HuH-7 (cell line): ENCODE results near the gene TCERG1L.
"Not testable (repeated sequence)": the region's sequence is repeated elsewhere in the genome, so short reads cannot be mapped to it uniquely, and the experiment has no call there.

Source experiments
- DNase-seq: peaks from one replicate; pipeline ENCODE4 v3.0.0; 2011; ENCODE audit warnings: low spot score

The TCERG1L gene

GRCh38 chr10:131100418-131101410 lies 210.8 kb downstream of the TCERG1L start:
- DNase-seq = not testable (repeated sequence)

GRCh38 chr10:131099028-131099726 lies 212.3 kb downstream of the TCERG1L start:
- no peak for DNase-seq

- no peak for DNase-seq
These were observed 213.0 kb downstream of the TCERG1L start for GRCh38 chr10:131098416-131098952.

- no peak for DNase-seq
These were observed 215.5 kb downstream of the TCERG1L start for GRCh38 chr10:131096031-131096430.

GRCh38 chr10:131095313-131095580 lies 216.3 kb downstream of the TCERG1L start:
- no peak for DNase-seq

GRCh38 chr10:131094527-131095312 lies 216.8 kb downstream of the TCERG1L start:
- DNase-seq = no peak

GRCh38 chr10:131093795-131094366 lies 217.6 kb downstream of the TCERG1L start:
- no peak for DNase-seq

- no peak for DNase-seq
These were observed 218.2 kb downstream of the TCERG1L start for GRCh38 chr10:131093346-131093745.

GRCh38 chr10:131092876-131093275 lies 218.6 kb downstream of the TCERG1L start:
- DNase-seq = no peak

- no peak for DNase-seq
These were observed 219.1 kb downstream of the TCERG1L start for GRCh38 chr10:131092386-131092785.

GRCh38 chr10:131091682-131092081 lies 219.8 kb downstream of the TCERG1L start:
- no peak for DNase-seq

- no peak for DNase-seq
These were observed 220.5 kb downstream of the TCERG1L start for GRCh38 chr10:131090761-131091661.

GRCh38 chr10:131089861-131090260 lies 221.7 kb downstream of the TCERG1L start:
- no peak for DNase-seq

- DNase-seq = no peak
These were observed 222.4 kb downstream of the TCERG1L start for GRCh38 chr10:131089150-131089549.

- DNase-seq = no peak
These were observed 222.9 kb downstream of the TCERG1L start for GRCh38 chr10:131088619-131089018.

GRCh38 chr10:131087464-131088215 lies 223.9 kb downstream of the TCERG1L start:
- DNase-seq = no peak

GRCh38 chr10:131086511-131086910 lies 225.0 kb downstream of the TCERG1L start:
- DNase-seq = no peak

- DNase-seq = no peak
These were observed 225.4 kb downstream of the TCERG1L start for GRCh38 chr10:131086094-131086493.

- DNase-seq = no peak
These were observed 226.2 kb downstream of the TCERG1L start for GRCh38 chr10:131085091-131085860.
